IMR-90 (cell line): ENCODE results near the gene HEATR5A. TPM values are rescaled to one million over a fixed set of nuclear protein-coding genes. Genes with fewer than 3 reads are reported as not detected.

Source experiments
- ATAC-seq: fragments of 200-7000 bp; cut with Tn5 transposase; 2 replicates; pipeline ENCODE4 v1.9.1; 2020; ENCODE audit warnings: low read depth, mild to moderate bottlenecking, moderate library complexity
- BruUV-seq: library from RNA; stranded (reverse); fragments of 400-500 nt; replicated peaks from 2 replicates; lab custom pipeline; 2021; lab: Mats Ljungman, UMichigan
- CTCF ChIA-PET: fragments of 300-600 bp; formaldehyde crosslinking; extraction: SDS; loops from one replicate; lab custom pipeline; 2021; ENCODE audit warnings: antibody characterized with exemption; lab: Yijun Ruan, JAX
- POLR2A ChIA-PET: fragments of 300-600 bp; sonication (Branson Sonifier 250); formaldehyde crosslinking; loops from one replicate; lab custom pipeline; 2022; ENCODE audit warnings: antibody characterized with exemption; ENCODE audit not compliant: unreplicated experiment; lab: Charles Lee
- DNase-seq: peaks from one replicate; pipeline ENCODE4 v3.0.0; 2013
- H2AFZ ChIP-seq: replicated peaks from 2 replicates; pipeline ENCODE3; 2013; ENCODE audit warnings: low read length, mild to moderate bottlenecking; ENCODE audit not compliant: poor library complexity
- H2AK5ac ChIP-seq: 2 replicates; pipeline ENCODE4 v1.6.1; 2013; ENCODE audit warnings: low read depth, low read length, inconsistent platforms
- H2AK9ac ChIP-seq: replicated peaks from 2 replicates; pipeline ENCODE3; 2013; ENCODE audit warnings: mild to moderate bottlenecking, low read depth, low read length, moderate library complexity; ENCODE audit not compliant: poor library complexity
- H2BK120ac ChIP-seq: 2 replicates; pipeline ENCODE4 v1.6.1; 2013; ENCODE audit warnings: low read depth, low read length, inconsistent platforms
- H2BK15ac ChIP-seq: 3 replicates; pipeline ENCODE4 v1.6.1; 2013; ENCODE audit warnings: low read depth, low read length, inconsistent platforms
- H2BK20ac ChIP-seq: 2 replicates; pipeline ENCODE4 v1.6.1; 2013; ENCODE audit warnings: low read depth, mild to moderate bottlenecking, inconsistent platforms, low read length, moderate library complexity
- H2BK5ac ChIP-seq: 2 replicates; pipeline ENCODE4 v1.6.1; 2013; ENCODE audit warnings: mild to moderate bottlenecking, low read depth, low read length, inconsistent platforms; ENCODE audit not compliant: poor library complexity, severe bottlenecking
- H3K14ac ChIP-seq: replicated peaks from 2 replicates; pipeline ENCODE4 v1.6.1; 2013; ENCODE audit warnings: low read depth, low read length, inconsistent platforms
- H3K18ac ChIP-seq: 2 replicates; pipeline ENCODE4 v1.6.1; 2013; ENCODE audit warnings: low read depth, low read length, control low read depth
- H3K23ac ChIP-seq: 2 replicates; pipeline ENCODE4 v1.6.1; 2013; ENCODE audit warnings: low read depth, low read length, inconsistent platforms
- H3K27ac ChIP-seq: 2 replicates; pipeline ENCODE4 v1.5.1; 2013; ENCODE audit warnings: mild to moderate bottlenecking, control low read depth, low read length; ENCODE audit not compliant: insufficient read depth
- H3K27me3 ChIP-seq: 2 replicates; pipeline ENCODE4 v1.6.1; 2013; ENCODE audit warnings: low read length; ENCODE audit not compliant: control insufficient read depth, insufficient read depth
- H3K36me3 ChIP-seq: 2 replicates; pipeline ENCODE4 v1.6.1; 2013; ENCODE audit warnings: low read length, mixed read lengths; ENCODE audit not compliant: control insufficient read depth, insufficient read depth
- H3K4ac ChIP-seq: 2 replicates; pipeline ENCODE4 v1.6.1; 2013; ENCODE audit warnings: low read depth, low read length, inconsistent platforms
- H3K4me1 ChIP-seq: 2 replicates; pipeline ENCODE4 v1.6.1; 2013; ENCODE audit warnings: low read length, mixed read lengths; ENCODE audit not compliant: control insufficient read depth, insufficient read depth
- H3K4me2 ChIP-seq: 2 replicates; pipeline ENCODE4 v1.6.1; 2013; ENCODE audit warnings: low read depth, mild to moderate bottlenecking, control low read depth, low read length, moderate library complexity
- H3K4me3 ChIP-seq: 2 replicates; pipeline ENCODE4 v1.5.1; 2013; ENCODE audit warnings: low read depth, mild to moderate bottlenecking, control low read depth, low read length, moderate library complexity; ENCODE audit not compliant: insufficient read depth
- H3K56ac ChIP-seq: 2 replicates; pipeline ENCODE4 v1.6.1; 2013; ENCODE audit warnings: low read length, inconsistent platforms; ENCODE audit not compliant: insufficient read depth; ENCODE audit errors: extremely low read depth
- H3K79me1 ChIP-seq, 2 experiments: 2 replicates each; pipeline ENCODE4 v1.6.1; 2013; ENCODE audit warnings: low read length in 2 of 2, inconsistent platforms in 1 of 2, low read depth in 1 of 2
- H3K9ac ChIP-seq: 2 replicates; pipeline ENCODE4 v1.6.1; 2013; ENCODE audit warnings: low read depth, low read length, control low read depth
- H3K9me1 ChIP-seq: 2 replicates; pipeline ENCODE4 v1.6.1; 2013; ENCODE audit warnings: low read length, inconsistent platforms; ENCODE audit not compliant: insufficient read depth
- H3K9me3 ChIP-seq: 2 replicates; pipeline ENCODE4 v1.6.1; 2013; ENCODE audit warnings: low read length; ENCODE audit not compliant: control insufficient read depth, insufficient read depth
- H4K20me1 ChIP-seq: 2 replicates; pipeline ENCODE4 v1.6.1; 2013; ENCODE audit warnings: low read length, inconsistent platforms; ENCODE audit not compliant: insufficient read depth
- H4K5ac ChIP-seq: 2 replicates; pipeline ENCODE4 v1.6.1; 2013; ENCODE audit warnings: mild to moderate bottlenecking, low read depth, low read length, control low read depth
- H4K8ac ChIP-seq, 2 experiments: 2 replicates each; pipeline ENCODE4 v1.6.1; 2013; ENCODE audit warnings: low read depth in 2 of 2, low read length in 2 of 2, control low read depth in 1 of 2, inconsistent platforms in 1 of 2
- H4K91ac ChIP-seq: 2 replicates; pipeline ENCODE4 v1.6.1; 2013; ENCODE audit warnings: low read depth, low read length, inconsistent platforms; ENCODE audit not compliant: insufficient read depth
- BHLHE40 ChIP-seq: fragments of 150-350 bp; IDR thresholded peaks from 2 replicates; pipeline ENCODE4 v1.6.1; 2016; ENCODE audit warnings: mild to moderate bottlenecking, low read depth, low read length
- CHD1 ChIP-seq: IDR thresholded peaks from 2 replicates; pipeline ENCODE4 v1.6.1; 2012; ENCODE audit warnings: low read depth, low read length, improper control_type of control experiment
- FOS ChIP-seq: fragments of 150-350 bp; IDR thresholded peaks from 2 replicates; pipeline ENCODE4 v1.6.1; 2016; ENCODE audit warnings: low read depth, low read length
- MAFK ChIP-seq: IDR thresholded peaks from 2 replicates; pipeline ENCODE4 v1.6.1; 2012; ENCODE audit warnings: low read depth, low read length, improper control_type of control experiment
- MAZ ChIP-seq: IDR thresholded peaks from 2 replicates; pipeline ENCODE4 v1.6.1; 2012; ENCODE audit warnings: low read depth, mild to moderate bottlenecking, low read length, improper control_type of control experiment, moderate library complexity, borderline replicate concordance
- MXI1 ChIP-seq: IDR thresholded peaks from 2 replicates; pipeline ENCODE4 v1.6.1; 2012; ENCODE audit warnings: low read depth, mild to moderate bottlenecking, low read length, moderate library complexity, borderline replicate concordance
- NFE2L2 ChIP-seq: fragments of 150-350 bp; IDR thresholded peaks from 2 replicates; pipeline ENCODE4 v1.6.1; 2016; ENCODE audit warnings: low read depth, mild to moderate bottlenecking, low read length
- RAD21 ChIP-seq: IDR thresholded peaks from 2 replicates; pipeline ENCODE4 v1.6.1; 2012; ENCODE audit warnings: low read length, improper control_type of control experiment
- RFX5 ChIP-seq: IDR thresholded peaks from 2 replicates; pipeline ENCODE4 v1.8.0; 2012; ENCODE audit warnings: low read depth, mild to moderate bottlenecking, low read length, moderate library complexity
- SMC3 ChIP-seq: fragments of 150-350 bp; IDR thresholded peaks from 2 replicates; pipeline ENCODE4 v1.6.1; 2016; ENCODE audit warnings: low read depth, mild to moderate bottlenecking, antibody characterized with exemption, low read length, moderate library complexity
- WGBS, 2 experiments: methylation state at CpG; one replicate each; pipeline versions ENCODE4 v1.1.5 to v1.1.7; 2013; ENCODE audit warnings: missing lambda C conversion rate in 2 of 2; ENCODE audit not compliant: insufficient read length in 1 of 2; ENCODE audit errors: extremely low coverage in 2 of 2; 5-methylcytosine and 5-hydroxymethylcytosine counted together
- dilution Hi-C: fragments of 300-500 bp; cut with HindIII; formaldehyde crosslinking; loops from one replicate; pipeline ENCODE4 v1.14.3; 2018; ENCODE audit warnings: low sequenced_read_pairs; ENCODE audit not compliant: unreplicated experiment
- in situ Hi-C: fragments of 300-500 bp; cut with MboI; formaldehyde crosslinking; loops from 3 replicates; pipeline ENCODE4 v1.14.3; 2019; ENCODE audit warnings: low sequenced_read_pairs, inconsistent platforms, mixed read lengths
- intact Hi-C: fragments of 100-400 bp; cut with micrococcal nuclease; formaldehyde crosslinking; loops from 2 replicates; pipeline ENCODE4 v1.10.0; 2022
- polyA plus RNA-seq, 3 experiments: library from polyadenylated mRNA; depleted of rRNA; stranded (reverse); fragments of >200 nt; gene quantifications; 2 replicates each; pipeline ENCODE4 v1.2.3, GENCODE V29; 2012; ENCODE audit warnings: low replicate concordance in 1 of 3
- total RNA-seq: library from RNA; depleted of rRNA; stranded (reverse); fragments of >200 nt; gene quantifications from 2 replicates; pipeline ENCODE4 v1.2.3, GENCODE V29; 2012
- TF ChIP-seq, protein P1 (sequence below): fragments of 150-350 bp; IDR thresholded peaks from 2 replicates; pipeline ENCODE4 v1.6.1; 2017; ENCODE audit warnings: mild to moderate bottlenecking, antibody characterized with exemption, low read length, low read depth

HEATR5A gene
- total and polyA plus RNA-seq, 2 of the 4 experiments (the other 2 are of a cell fraction) = 14.0 to 48.9 TPM

DNA sequence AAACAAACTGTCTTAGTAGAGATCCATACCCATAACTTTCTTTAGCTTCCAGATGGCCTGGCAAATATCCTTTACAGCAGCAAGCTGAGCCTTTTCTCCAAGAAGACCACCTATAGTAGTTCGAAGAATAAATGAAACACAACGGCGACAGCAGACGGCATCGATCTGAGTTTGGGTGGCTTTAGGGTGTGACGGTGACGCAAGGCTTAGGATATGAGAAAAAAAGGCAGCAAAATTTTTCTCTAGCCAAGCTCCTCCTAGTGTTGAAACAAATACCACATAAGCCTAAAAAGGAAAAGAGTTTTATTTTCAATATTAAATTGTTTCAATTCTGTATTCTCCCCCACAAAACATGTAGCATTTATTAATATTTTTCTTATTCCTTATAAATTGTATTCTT is 33.3 kb downstream of the HEATR5A start:
- POLR2A ChIA-PET = no interaction called here
- no peak for ATAC-seq

More for the DNA sequence above, 33.3 kb downstream of the HEATR5A start:
- dilution Hi-C loops = no loop called here
- Histone ChIP-seq H2BK5ac (no peak overlapping the region), H3K23ac (no peak overlapping the region), H3K56ac (no peak overlapping the region), H2AK9ac (no peak overlapping the region), H2BK15ac (no peak overlapping the region), H3K36me3 (peaks cover 17% of the 10 kb centered on the region), H2BK20ac (no peak overlapping the region), H2AFZ (no peak overlapping the region), H4K5ac (no peak overlapping the region), H2AK5ac (no peak overlapping the region), H3K14ac (no peak overlapping the region), H3K9me3 (no peaks in the 10 kb centered on the region), H3K4me1 (0 out of 2 replicates have a peak, but pooled peaks cover 2% of the 10 kb centered on the region), H3K27ac (no peak overlapping the region), H3K9ac (no peak overlapping the region), H3K4me3 (no peak overlapping the region), H4K20me1 (no peaks in the 10 kb centered on the region), H3K79me1 (no peaks in the 10 kb centered on the region), H4K8ac (no peak overlapping the region), H3K4me2 (no peak overlapping the region), H3K4ac (no peak overlapping the region), H3K18ac (no peak overlapping the region), H3K9me1 (peaks cover 5% of the 10 kb centered on the region), H2BK120ac (no peak overlapping the region), H3K27me3 (no peaks in the 10 kb centered on the region), H4K91ac (no peak overlapping the region)
- CTCF ChIA-PET = no interaction called here
- in situ Hi-C loops = no loop called here
- DNase-seq = no peak
- WGBS, 2 experiments = no CpG with 5 or more reads among the region's 7 CpGs
- TF ChIP-seq SMC3 = no peak
- TF ChIP-seq, protein P1, sequence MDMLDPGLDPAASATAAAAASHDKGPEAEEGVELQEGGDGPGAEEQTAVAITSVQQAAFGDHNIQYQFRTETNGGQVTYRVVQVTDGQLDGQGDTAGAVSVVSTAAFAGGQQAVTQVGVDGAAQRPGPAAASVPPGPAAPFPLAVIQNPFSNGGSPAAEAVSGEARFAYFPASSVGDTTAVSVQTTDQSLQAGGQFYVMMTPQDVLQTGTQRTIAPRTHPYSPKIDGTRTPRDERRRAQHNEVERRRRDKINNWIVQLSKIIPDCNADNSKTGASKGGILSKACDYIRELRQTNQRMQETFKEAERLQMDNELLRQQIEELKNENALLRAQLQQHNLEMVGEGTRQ = no peak
- no peak for TF ChIP-seq MAFK
- TF ChIP-seq CHD1 = no peak
- TF ChIP-seq BHLHE40 = no peak
- no peak for TF ChIP-seq NFE2L2
- no peak for TF ChIP-seq RAD21
- no peak for TF ChIP-seq FOS
- TF ChIP-seq MXI1 = no peak
- no peak for TF ChIP-seq MAZ
- TF ChIP-seq RFX5 = no peak
- no TSS peak for BruUV-seq
- intact Hi-C loops = no loop called here
